GM12873 (cell line): Measurements from ENCODE around the gene SIGLEC6.

Experiments used
- TF ChIP-seq, protein P1 (sequence below): IDR thresholded peaks from 2 replicates; pipeline ENCODE4 v1.5.1; 2012; ENCODE audit warnings: low read depth, mild to moderate bottlenecking, moderate library complexity, low read length, control low read depth; ENCODE audit not compliant: insufficient read depth; ENCODE audit errors: missing control alignments

SIGLEC6 gene

DNA sequence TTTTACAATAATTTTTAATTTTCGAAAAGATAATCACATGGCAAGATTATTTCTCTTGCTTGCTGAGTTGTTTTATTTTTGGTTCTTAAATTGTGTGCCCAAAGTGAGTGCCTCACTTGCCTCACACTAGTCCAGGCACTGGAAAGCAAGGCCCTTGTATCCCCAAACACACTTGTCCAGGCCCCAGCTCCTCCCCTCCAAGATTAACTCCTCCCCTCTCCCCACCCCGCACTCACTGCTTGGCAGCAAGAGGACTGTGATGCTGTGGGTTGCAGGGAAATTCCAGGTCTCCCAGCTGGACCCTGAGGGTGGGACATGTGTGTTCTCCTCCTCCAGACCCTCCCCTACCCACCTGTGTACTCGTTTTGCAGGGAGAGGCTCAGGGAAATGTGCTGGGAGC, 33.8 kb downstream of the SIGLEC6 start:
- TF ChIP-seq, protein P1, sequence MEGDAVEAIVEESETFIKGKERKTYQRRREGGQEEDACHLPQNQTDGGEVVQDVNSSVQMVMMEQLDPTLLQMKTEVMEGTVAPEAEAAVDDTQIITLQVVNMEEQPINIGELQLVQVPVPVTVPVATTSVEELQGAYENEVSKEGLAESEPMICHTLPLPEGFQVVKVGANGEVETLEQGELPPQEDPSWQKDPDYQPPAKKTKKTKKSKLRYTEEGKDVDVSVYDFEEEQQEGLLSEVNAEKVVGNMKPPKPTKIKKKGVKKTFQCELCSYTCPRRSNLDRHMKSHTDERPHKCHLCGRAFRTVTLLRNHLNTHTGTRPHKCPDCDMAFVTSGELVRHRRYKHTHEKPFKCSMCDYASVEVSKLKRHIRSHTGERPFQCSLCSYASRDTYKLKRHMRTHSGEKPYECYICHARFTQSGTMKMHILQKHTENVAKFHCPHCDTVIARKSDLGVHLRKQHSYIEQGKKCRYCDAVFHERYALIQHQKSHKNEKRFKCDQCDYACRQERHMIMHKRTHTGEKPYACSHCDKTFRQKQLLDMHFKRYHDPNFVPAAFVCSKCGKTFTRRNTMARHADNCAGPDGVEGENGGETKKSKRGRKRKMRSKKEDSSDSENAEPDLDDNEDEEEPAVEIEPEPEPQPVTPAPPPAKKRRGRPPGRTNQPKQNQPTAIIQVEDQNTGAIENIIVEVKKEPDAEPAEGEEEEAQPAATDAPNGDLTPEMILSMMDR = no peak

DNA sequence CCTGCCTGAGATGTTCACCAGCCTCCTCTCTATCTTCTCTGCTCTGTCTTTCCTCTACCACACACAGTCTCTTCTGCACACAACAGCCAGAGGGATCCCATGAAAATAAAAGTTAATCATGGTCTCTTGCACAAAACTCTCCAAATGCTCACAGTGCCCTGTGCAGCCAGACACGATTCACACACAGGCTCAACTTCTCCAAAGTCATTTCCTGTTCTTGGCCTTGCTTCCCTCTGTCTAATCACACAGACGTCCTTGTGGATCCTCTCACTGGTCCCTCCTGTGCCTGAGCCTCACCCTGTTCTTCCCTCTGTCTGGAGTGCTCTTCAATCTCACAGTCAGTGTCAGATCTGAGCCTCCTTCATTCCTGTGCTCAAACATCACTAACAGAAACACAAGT, 37.7 kb downstream of the SIGLEC6 start:
- TF ChIP-seq, protein P1 = no peak

DNA sequence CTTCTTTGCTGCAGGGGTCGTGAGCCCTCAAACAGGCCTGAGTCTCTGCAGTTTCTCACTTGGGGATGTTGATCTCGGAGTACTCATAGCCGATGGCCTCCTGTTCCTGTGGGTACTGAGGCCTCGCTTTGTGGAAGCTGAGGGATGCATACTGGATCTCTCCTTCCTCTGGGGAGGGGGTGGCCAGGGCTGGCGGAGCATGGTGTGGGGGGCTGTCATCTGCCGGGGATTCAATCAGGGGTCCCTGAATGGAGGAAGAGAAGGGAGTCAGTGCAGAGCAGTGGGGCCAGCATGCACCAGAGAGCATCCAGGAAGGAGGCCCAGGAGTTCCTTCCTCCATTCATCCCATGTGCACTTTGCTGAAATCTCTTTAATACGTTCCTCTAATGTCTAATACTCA, 39.9 kb downstream of the SIGLEC6 start:
- TF ChIP-seq, protein P1 = no peak

DNA sequence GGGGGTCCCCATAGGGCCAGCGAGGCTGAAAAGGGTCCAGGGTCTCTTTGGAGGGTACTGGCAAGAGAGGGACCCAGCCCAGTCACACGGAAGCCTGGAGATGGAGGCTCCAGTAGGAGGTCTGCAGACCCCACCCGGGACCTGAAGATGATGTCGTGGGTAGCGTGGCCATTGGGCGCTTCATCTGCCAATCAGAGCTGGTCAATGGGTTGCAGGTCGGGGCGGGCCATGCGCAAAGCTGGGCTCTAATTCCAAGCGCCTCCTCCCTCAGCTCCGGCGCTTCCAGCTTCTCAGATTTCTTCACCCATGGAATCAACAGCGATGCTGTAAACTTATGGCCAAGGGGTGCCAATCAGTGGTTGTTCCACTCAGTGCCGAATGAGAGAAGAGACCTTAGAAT, 40.8 kb downstream of the SIGLEC6 start:
- TF ChIP-seq, protein P1 = no peak

DNA sequence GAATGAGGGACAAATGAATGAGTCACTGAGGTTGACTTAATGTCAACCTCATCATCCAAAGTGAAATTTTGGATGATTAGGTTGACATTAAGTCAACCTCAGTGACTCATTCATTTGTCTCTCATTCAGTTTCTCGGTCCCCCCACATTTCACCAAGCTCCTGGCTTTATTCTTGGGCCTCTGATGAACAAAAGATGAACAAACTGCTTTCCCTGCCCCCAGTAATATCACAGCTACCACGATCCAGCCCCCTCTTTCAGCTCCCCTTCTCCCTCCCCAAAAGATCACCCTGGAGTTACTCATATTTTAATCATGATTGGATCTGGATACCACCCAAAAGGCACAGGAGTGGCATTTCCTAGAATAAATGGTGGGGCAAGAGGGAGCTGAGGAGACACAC, 42.4 kb downstream of the SIGLEC6 start:
- TF ChIP-seq, protein P1 = no peak

DNA sequence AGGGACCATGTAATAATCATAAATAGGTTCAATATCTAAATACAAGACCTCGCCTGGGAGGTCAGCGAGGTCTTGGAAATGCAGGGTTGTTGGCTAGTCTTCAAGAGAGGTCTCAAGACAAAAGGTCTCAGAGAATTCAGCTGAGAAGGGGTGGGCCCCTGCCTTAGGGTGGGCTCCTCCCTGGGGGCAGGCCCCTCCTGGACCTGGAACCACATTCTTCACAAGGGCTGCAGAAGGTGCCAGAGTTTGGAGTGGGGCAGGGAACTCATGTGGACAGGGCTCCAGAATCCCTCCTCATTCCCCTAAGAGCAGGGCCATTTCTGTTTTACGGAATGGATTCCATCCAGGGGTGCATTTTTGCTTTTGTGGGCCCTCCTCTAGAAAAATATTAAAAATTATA, 43.0 kb downstream of the SIGLEC6 start:
- TF ChIP-seq, protein P1 = no peak

DNA sequence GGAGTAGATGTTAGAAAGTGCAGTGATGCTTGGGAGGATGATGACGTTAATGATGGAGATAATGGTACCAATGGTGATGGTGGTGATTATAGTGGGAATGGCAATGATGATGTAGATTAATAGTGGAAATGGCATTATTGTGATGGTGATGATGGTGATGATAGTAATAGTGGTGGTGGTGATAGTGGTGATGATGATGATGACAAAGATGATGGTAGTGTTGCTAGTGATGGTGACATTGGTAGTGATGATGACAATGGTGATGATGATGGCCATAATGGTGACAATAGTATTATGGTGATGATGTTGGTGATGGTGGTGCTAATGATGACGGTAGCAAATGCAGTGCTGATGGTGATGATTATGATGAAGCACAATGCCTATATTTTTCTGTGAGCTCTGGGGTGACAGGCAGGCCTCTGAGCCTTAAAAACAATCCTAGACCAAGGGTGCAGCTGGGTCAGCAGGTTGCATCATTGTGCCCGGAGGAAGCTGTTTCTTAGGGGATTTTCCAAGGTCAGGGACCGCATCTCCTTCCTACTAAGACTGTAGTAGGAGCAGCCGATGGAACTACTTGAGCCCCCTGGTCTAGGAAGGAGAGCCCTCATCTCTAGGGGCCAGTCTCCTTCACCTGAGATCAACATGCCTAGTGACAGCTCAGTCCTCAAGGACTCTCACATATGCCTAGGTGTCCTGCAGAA, 45.4 kb downstream of the SIGLEC6 start:
- TF ChIP-seq, protein P1 = no peak
